ENCODE measurements around the gene PKDCC. TPM values are rescaled to one million over a fixed set of nuclear protein-coding genes. Genes with fewer than 3 reads are reported as not detected.

Gene PKDCC
- total and polyA plus RNA-seq, 7 experiments from 2014 or later, result not detected

DNA sequence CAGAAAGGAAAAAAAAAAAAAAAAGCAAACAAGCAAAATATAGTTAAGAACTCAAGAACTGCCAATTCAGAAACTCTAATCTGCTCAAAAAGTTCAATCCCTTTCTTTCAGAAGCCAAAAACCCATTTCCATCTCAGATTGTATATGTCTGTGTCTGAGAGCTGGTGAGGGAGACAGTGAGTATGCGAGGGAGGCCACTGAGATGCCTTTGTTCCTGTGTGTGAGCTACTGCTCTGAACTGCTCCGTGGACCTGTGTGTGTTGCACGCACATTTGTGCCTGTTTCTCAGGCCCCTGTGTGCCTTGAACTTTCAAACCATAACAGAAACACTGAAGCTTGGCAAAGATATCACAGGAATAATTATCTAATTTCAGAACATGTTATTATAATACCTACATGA lies 2.5 kb upstream of the PKDCC start:
- H3K27ac Mint-ChIP-seq, result no peak overlapping the region
- intact Hi-C loops (cut with micrococcal nuclease), result no loop called here
- Histone ChIP-seq H3K9me3 (ENCODE audit: control insufficient read depth in 2 of 3, low read length in 3 of 3) (no peaks in the 10 kb centered on the region), H3K27ac (ENCODE audit: low read depth, low read length) (no peak overlapping the region), H3K4me3 (ENCODE audit: low read length) (no peak overlapping the region), H3K4me1 (ENCODE audit: control insufficient read depth in 2 of 2, insufficient read depth in 2 of 2, low read length in 2 of 2) (no peaks in the 10 kb centered on the region), H3K27me3 (ENCODE audit: control insufficient read depth in 2 of 2, insufficient read depth in 2 of 2, low read length in 2 of 2) (peaks cover 0 to 3% of the 10 kb centered on the region in 2 donors), H3K36me3 (ENCODE audit: control insufficient read depth in 2 of 3, insufficient read depth in 3 of 3, low read length in 3 of 3) (no peaks in the 10 kb centered on the region)
- ATAC-seq (no peak), DNase-seq (no peak)
- POLR2A ChIA-PET, result no interaction called here
- CTCF ChIA-PET, result no interaction called here
- peak overlapping the region in 4 of 10 donors; percentile 8 to 84 (median 66) for H3K4me3 Mint-ChIP-seq
- H3K36me3 Mint-ChIP-seq, result peaks cover 0 to 5% (median 0%) of the 10 kb centered on the region in 5 donors
- H3K4me1 Mint-ChIP-seq, result peaks cover 0 to 19% (median 4%) of the 10 kb centered on the region in 7 donors
- H3K9me3 Mint-ChIP-seq, result peaks cover 0 to 3% (median 0%) of the 10 kb centered on the region in 11 donors
- H3K27me3 Mint-ChIP-seq, result peaks cover 46 to 75% (median 53%) of the 10 kb centered on the region in 5 donors

DNA sequence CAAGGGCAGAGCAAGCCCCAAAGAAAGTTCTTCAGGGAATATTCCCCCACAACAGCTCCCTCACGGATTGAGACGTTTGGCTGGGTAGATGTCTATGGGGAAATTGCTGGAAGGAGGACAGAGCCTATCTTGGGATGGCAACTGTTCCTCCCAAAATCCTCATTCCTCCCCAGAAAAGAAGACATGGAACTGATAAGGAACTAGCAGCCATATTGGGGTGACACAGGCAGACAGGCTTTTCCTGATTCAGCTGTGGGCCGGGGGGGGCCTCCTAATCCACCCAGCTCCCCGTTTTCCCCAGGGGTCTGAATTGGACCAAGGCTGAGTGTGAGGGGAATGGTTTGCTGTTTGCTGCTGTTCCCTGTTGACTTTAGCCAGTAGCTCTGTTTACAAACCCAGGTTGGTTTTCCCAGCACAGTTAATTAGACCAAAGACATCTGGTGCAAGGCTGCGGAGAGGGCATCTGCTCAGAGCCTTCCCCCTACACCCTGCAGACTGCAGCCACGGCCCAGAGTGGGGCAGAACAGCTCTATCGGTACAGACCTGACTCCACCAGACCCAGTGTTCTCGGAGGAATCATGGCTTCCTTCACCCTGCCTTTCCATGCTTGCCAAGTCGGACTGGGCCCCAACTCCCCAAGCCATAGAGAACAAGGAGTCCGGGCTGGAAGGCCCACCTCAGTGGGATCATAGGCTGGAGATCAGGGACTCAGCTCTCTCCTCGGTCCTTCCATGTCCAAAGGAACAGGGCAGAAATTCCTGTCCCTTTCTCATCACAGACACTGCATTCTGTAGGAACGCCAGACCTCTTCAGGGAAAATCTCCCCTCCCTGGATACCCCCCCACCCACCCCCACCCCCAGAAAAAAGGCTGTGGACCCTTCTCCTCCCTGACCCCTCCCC lies 1.7 kb upstream of the PKDCC start:
- peaks cover 0 to 3% of the 10 kb centered on the region in 2 donors for H3K27me3 ChIP-seq (ENCODE audit: control insufficient read depth in 2 of 2, insufficient read depth in 2 of 2, low read length in 2 of 2)
- no peak overlapping the region for H3K27ac Mint-ChIP-seq

GRCh38 chr2:42046819-42047487 lies 868 bp upstream of the PKDCC start:
- ATAC-seq, result no peak
- peaks cover 49 to 79% (median 55%) of the 10 kb centered on the region in 5 donors for H3K27me3 Mint-ChIP-seq
- no peak overlapping the region for H3K4me3 ChIP-seq (ENCODE audit: low read length)
- no peaks in the 10 kb centered on the region for H3K4me1 ChIP-seq (ENCODE audit: control insufficient read depth in 2 of 2, insufficient read depth in 2 of 2, low read length in 2 of 2)
- POLR2A ChIA-PET, result no interaction called here
- H3K4me3 Mint-ChIP-seq, result peak overlapping the region; percentile 53 to 85 (median 79)
- peaks cover 0 to 3% of the 10 kb centered on the region in 2 donors for H3K27me3 ChIP-seq (ENCODE audit: control insufficient read depth in 2 of 2, insufficient read depth in 2 of 2, low read length in 2 of 2)
- intact Hi-C loops (cut with micrococcal nuclease), result loop anchor here in 1 of 2 donors (1.0 kb wide), 1 partner anchor 206 kb away; no protein-coding TSS in a partner anchor
- H3K36me3 Mint-ChIP-seq, result peaks cover 0 to under 1% (median 0%) of the 10 kb centered on the region in 5 donors
- CTCF ChIA-PET, result no interaction called here
- no peak overlapping the region for H3K27ac ChIP-seq (ENCODE audit: low read depth, low read length)
- H3K9me3 Mint-ChIP-seq, result peaks cover 0 to 3% (median 0%) of the 10 kb centered on the region in 11 donors
- no peaks in the 10 kb centered on the region for H3K9me3 ChIP-seq (ENCODE audit: control insufficient read depth in 2 of 3, low read length in 3 of 3)
- peaks cover 0 to 21% (median 4%) of the 10 kb centered on the region in 7 donors for H3K4me1 Mint-ChIP-seq
- H3K36me3 ChIP-seq (ENCODE audit: control insufficient read depth in 2 of 3, insufficient read depth in 3 of 3, low read length in 3 of 3), result no peaks in the 10 kb centered on the region
- no peak overlapping the region for H3K27ac Mint-ChIP-seq
- peak in 3 of 9 donors; percentile 9 to 21 (median 18) for DNase-seq

More for the DNA sequence above, 1.7 kb upstream of the PKDCC start:
- H3K36me3 Mint-ChIP-seq, result peaks cover 0 to 5% (median 0%) of the 10 kb centered on the region in 5 donors
- H3K4me1 Mint-ChIP-seq, result peaks cover 0 to 21% (median 4%) of the 10 kb centered on the region in 7 donors
- H3K4me3 Mint-ChIP-seq, result peak overlapping the region in 9 of 10 donors; percentile 16 to 84 (median 53)
- H3K9me3 Mint-ChIP-seq, result peaks cover 0 to 3% (median 0%) of the 10 kb centered on the region in 11 donors
- no peaks in the 10 kb centered on the region for H3K9me3 ChIP-seq (ENCODE audit: control insufficient read depth in 2 of 3, low read length in 3 of 3)
- ChIA-PET CTCF (no interaction called here), POLR2A (no interaction called here)
- peaks cover 51 to 81% (median 58%) of the 10 kb centered on the region in 5 donors for H3K27me3 Mint-ChIP-seq
- intact Hi-C loops (cut with micrococcal nuclease), result no loop called here
- H3K27ac ChIP-seq (ENCODE audit: low read depth, low read length), result no peak overlapping the region
- no peak overlapping the region for H3K4me3 ChIP-seq (ENCODE audit: low read length)
- no peaks in the 10 kb centered on the region for H3K36me3 ChIP-seq (ENCODE audit: control insufficient read depth in 2 of 3, insufficient read depth in 3 of 3, low read length in 3 of 3)
- ATAC-seq (no peak), DNase-seq (no peak)
- H3K4me1 ChIP-seq (ENCODE audit: control insufficient read depth in 2 of 2, insufficient read depth in 2 of 2, low read length in 2 of 2), result no peaks in the 10 kb centered on the region

DNA sequence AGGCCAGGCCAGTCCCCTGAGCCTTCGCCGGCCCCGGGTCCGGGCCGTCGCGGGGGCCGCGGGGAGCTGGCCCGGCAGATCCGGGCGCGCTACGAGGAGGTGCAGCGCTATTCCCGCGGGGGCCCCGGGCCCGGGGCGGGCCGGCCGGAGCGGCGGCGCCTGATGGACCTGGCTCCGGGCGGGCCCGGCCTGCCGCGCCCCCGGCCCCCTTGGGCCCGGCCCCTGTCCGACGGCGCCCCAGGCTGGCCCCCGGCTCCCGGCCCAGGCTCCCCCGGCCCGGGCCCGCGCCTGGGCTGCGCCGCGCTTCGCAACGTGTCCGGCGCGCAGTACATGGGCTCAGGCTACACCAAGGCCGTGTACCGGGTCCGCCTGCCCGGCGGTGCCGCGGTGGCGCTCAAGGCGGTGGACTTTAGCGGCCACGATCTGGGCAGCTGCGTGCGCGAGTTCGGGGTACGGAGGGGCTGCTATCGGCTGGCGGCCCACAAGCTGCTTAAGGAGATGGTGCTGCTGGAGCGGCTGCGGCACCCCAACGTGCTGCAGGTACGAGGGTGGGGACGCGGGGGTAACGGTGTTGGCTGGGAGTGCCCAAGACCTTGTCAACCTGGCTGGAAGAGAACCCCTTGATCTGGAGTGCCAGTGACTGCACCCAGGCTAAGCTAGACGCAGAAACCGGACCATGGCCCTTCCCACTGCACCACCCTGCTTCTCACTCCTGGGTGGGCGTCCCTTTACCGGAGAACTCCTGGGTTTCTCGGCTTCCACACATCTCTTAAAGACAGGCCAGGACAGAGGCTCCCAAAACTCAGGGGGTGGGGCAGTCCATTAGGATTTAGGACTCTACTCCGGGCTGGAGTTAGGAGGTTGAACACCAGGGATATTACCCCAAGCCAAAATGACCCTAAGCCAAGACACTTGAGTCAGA lies 739 bp downstream of the PKDCC start:
- DNase-seq (no peak), ATAC-seq (peak; percentile 6)
- H3K27me3 ChIP-seq (ENCODE audit: control insufficient read depth in 2 of 2, insufficient read depth in 2 of 2, low read length in 2 of 2), result peaks cover 0 to 3% of the 10 kb centered on the region in 2 donors
- POLR2A ChIA-PET, result no interaction called here
- Mint-ChIP-seq H3K27me3 (peaks cover 40 to 67% (median 50%) of the 10 kb centered on the region in 5 donors), H3K27ac (no peak overlapping the region), H3K36me3 (no peaks in the 10 kb centered on the region), H3K4me1 (peaks cover 0 to 21% (median 4%) of the 10 kb centered on the region in 7 donors), H3K9me3 (peaks cover 0 to 3% (median 0%) of the 10 kb centered on the region in 11 donors), H3K4me3 (peak overlapping the region; percentile 14 to 72 (median 60))
- no peaks in the 10 kb centered on the region for H3K9me3 ChIP-seq (ENCODE audit: control insufficient read depth in 2 of 3, low read length in 3 of 3)
- no peaks in the 10 kb centered on the region for H3K4me1 ChIP-seq (ENCODE audit: control insufficient read depth in 2 of 2, insufficient read depth in 2 of 2, low read length in 2 of 2)
- H3K4me3 ChIP-seq (ENCODE audit: low read length), result no peak overlapping the region
- CTCF ChIA-PET, result no interaction called here
- intact Hi-C loops (cut with micrococcal nuclease), result no loop called here
- no peaks in the 10 kb centered on the region for H3K36me3 ChIP-seq (ENCODE audit: control insufficient read depth in 2 of 3, insufficient read depth in 3 of 3, low read length in 3 of 3)
- no peak overlapping the region for H3K27ac ChIP-seq (ENCODE audit: low read depth, low read length)

- Histone ChIP-seq H3K36me3 (ENCODE audit: control insufficient read depth in 2 of 3, insufficient read depth in 3 of 3, low read length in 3 of 3) (no peaks in the 10 kb centered on the region), H3K27ac (ENCODE audit: low read depth, low read length) (no peak overlapping the region), H3K4me3 (ENCODE audit: low read length) (no peak overlapping the region), H3K27me3 (ENCODE audit: control insufficient read depth in 2 of 2, insufficient read depth in 2 of 2, low read length in 2 of 2) (peaks cover 0 to 3% of the 10 kb centered on the region in 2 donors), H3K9me3 (ENCODE audit: control insufficient read depth in 2 of 3, low read length in 3 of 3) (no peaks in the 10 kb centered on the region), H3K4me1 (ENCODE audit: control insufficient read depth in 2 of 2, insufficient read depth in 2 of 2, low read length in 2 of 2) (no peaks in the 10 kb centered on the region)
- Mint-ChIP-seq H3K27me3 (peaks cover 37 to 58% (median 41%) of the 10 kb centered on the region in 5 donors), H3K27ac (no peak overlapping the region), H3K4me1 (peaks cover 0 to 21% (median 4%) of the 10 kb centered on the region in 7 donors), H3K36me3 (no peaks in the 10 kb centered on the region), H3K9me3 (peaks cover 0 to 3% (median 0%) of the 10 kb centered on the region in 11 donors), H3K4me3 (peak overlapping the region in 8 of 10 donors; percentile 51 to 72 (median 64))
- no peak for ATAC-seq
- DNase-seq, result no peak
- ChIA-PET POLR2A (no interaction called here), CTCF (no interaction called here)
- intact Hi-C loops (cut with micrococcal nuclease), result no loop called here
Observed at GRCh38 chr2:42049221-42050009, 1.6 kb downstream of the PKDCC start.

Data from naive thymus-derived CD4-positive, alpha-beta T cell (primary cell).